Suprapubic skin (tissue), 3 donors: Measurements from ENCODE around the gene SCD5.

ENCODE experiments used
- POLR2A ChIP-seq, 2 donors: fragments of 450-650 bp; IDR thresholded peaks; one replicate each; pipeline ENCODE4 v1.6.1; 2017; ENCODE audit warnings: antibody characterized with exemption in 2 of 2, mild to moderate bottlenecking in 2 of 2, moderate library complexity in 2 of 2
- TF ChIP-seq, protein P1 (sequence below), 2 donors: fragments of 200-600 bp in 1 of 2; fragments of 450-650 bp in 1 of 2; sonication (generic) in 1 of 2; IDR thresholded peaks; one replicate each; pipeline ENCODE4 v1.5.1; 2016 to 2019; ENCODE audit warnings: antibody characterized with exemption in 2 of 2, mild to moderate bottlenecking in 1 of 2, moderate library complexity in 1 of 2

GRCh38 chr4:82688091-82688795 lies 110.4 kb downstream of the SCD5 start:
- TF ChIP-seq, protein P1, sequence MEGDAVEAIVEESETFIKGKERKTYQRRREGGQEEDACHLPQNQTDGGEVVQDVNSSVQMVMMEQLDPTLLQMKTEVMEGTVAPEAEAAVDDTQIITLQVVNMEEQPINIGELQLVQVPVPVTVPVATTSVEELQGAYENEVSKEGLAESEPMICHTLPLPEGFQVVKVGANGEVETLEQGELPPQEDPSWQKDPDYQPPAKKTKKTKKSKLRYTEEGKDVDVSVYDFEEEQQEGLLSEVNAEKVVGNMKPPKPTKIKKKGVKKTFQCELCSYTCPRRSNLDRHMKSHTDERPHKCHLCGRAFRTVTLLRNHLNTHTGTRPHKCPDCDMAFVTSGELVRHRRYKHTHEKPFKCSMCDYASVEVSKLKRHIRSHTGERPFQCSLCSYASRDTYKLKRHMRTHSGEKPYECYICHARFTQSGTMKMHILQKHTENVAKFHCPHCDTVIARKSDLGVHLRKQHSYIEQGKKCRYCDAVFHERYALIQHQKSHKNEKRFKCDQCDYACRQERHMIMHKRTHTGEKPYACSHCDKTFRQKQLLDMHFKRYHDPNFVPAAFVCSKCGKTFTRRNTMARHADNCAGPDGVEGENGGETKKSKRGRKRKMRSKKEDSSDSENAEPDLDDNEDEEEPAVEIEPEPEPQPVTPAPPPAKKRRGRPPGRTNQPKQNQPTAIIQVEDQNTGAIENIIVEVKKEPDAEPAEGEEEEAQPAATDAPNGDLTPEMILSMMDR (IDR thresholded peaks at IDR 0.05) = no peak
- TF ChIP-seq POLR2A (IDR thresholded peaks at IDR 0.05) = no peak
